H1 (cell line): ENCODE measurements around the gene OR5AP2. TPM values are rescaled to one million over a fixed set of nuclear protein-coding genes. Genes with fewer than 3 reads are reported as not detected.
"Not testable (repeated sequence)": the region's sequence is repeated elsewhere in the genome, so short reads cannot be mapped to it uniquely, and the experiment has no call there.

Experiments used
- CTCF ChIA-PET: fragments of 300-600 bp; sonication (Branson Sonifier 250); formaldehyde crosslinking; loops from one replicate; lab custom pipeline; 2021; ENCODE audit not compliant: partially characterized antibody; lab: Charles Lee
- POLR2A ChIA-PET: fragments of 300-600 bp; sonication (Branson Sonifier 250); formaldehyde crosslinking; loops from one replicate; lab custom pipeline; 2021; ENCODE audit warnings: inconsistent platforms; ENCODE audit not compliant: partially characterized antibody; lab: Charles Lee
- DNase-seq, 2 experiments: peaks; one replicate each; pipeline versions ENCODE4 v3.0.0 to v3.0.0-alpha.2; 2010 to 2022; ENCODE audit warnings: low spot score in 2 of 2, low read depth in 1 of 2, mixed read lengths in 1 of 2
- FAIRE-seq: peaks from 2 replicates; lab custom pipeline; 2011; peaks lifted over from hg19 to GRCh38; lab: Jason Lieb, UNC
- H2AFZ ChIP-seq: 2 replicates; pipeline ENCODE4 v1.8.1; 2012; ENCODE audit warnings: low read length, inconsistent platforms
- H2AK5ac ChIP-seq: 2 replicates; pipeline ENCODE4 v1.6.1; 2013; ENCODE audit warnings: low read depth, low read length
- H2BK120ac ChIP-seq: replicated peaks from 2 replicates; pipeline ENCODE3; 2013; ENCODE audit warnings: low read depth, low read length, inconsistent platforms
- H2BK12ac ChIP-seq: 2 replicates; pipeline ENCODE4 v1.6.1; 2013; ENCODE audit warnings: low read depth, low read length
- H2BK15ac ChIP-seq: 2 replicates; pipeline ENCODE4 v1.6.1; 2013; ENCODE audit warnings: low read length
- H2BK20ac ChIP-seq: 2 replicates; pipeline ENCODE4 v1.6.1; 2013; ENCODE audit warnings: low read length
- H2BK5ac ChIP-seq: 2 replicates; pipeline ENCODE4 v1.6.1; 2013; ENCODE audit warnings: low read depth, low read length
- H3K14ac ChIP-seq: 2 replicates; pipeline ENCODE4 v1.6.1; 2013; ENCODE audit warnings: inconsistent platforms; ENCODE audit not compliant: insufficient read length
- H3K18ac ChIP-seq: 2 replicates; pipeline ENCODE4 v1.6.1; 2013; ENCODE audit warnings: low read length; ENCODE audit errors: extremely low read depth
- H3K23ac ChIP-seq: 2 replicates; pipeline ENCODE4 v1.6.1; 2013; ENCODE audit warnings: inconsistent platforms; ENCODE audit not compliant: insufficient read length
- H3K23me2 ChIP-seq: 2 replicates; pipeline ENCODE4 v1.6.1; 2013; ENCODE audit warnings: low read depth, low read length
- H3K27ac ChIP-seq: 2 replicates; pipeline ENCODE4 v1.6.1; 2011; ENCODE audit warnings: low read depth, low read length, inconsistent platforms
- H3K27me3 ChIP-seq, 4 experiments: replicated peaks in 1 of 4; 1 replicate in 1 of 4; 2 replicates in 3 of 4; pipeline versions ENCODE4 v1.6.1 to v1.8.1; 2011 to 2013; ENCODE audit warnings: low read length in 3 of 4, mild to moderate bottlenecking in 3 of 4, inconsistent platforms in 2 of 4, mixed read lengths in 2 of 4, moderate library complexity in 1 of 4; ENCODE audit not compliant: control insufficient read depth in 3 of 4, insufficient read depth in 3 of 4; ENCODE audit errors: extremely low read depth in 1 of 4
- H3K36me3 ChIP-seq, 4 experiments: 2 replicates each; pipeline versions ENCODE4 v1.6.1 to v1.8.1; 2011 to 2013; ENCODE audit warnings: mild to moderate bottlenecking in 4 of 4, low read length in 3 of 4, moderate library complexity in 2 of 4, control low read depth in 1 of 4, inconsistent platforms in 1 of 4; ENCODE audit not compliant: insufficient read depth in 4 of 4, control insufficient read depth in 2 of 4
- H3K4ac ChIP-seq: replicated peaks from 2 replicates; pipeline ENCODE3; 2013; ENCODE audit warnings: low read length, low read depth, mixed read lengths, inconsistent platforms; ENCODE audit not compliant: insufficient read length
- H3K4me1 ChIP-seq, 4 experiments: replicated peaks in 1 of 4; 1 replicate in 1 of 4; 2 replicates in 3 of 4; pipeline versions ENCODE4 v1.6.1 to v1.8.1; 2011 to 2013; ENCODE audit warnings: low read length in 3 of 4, inconsistent platforms in 2 of 4, mixed read lengths in 1 of 4; ENCODE audit not compliant: insufficient read depth in 4 of 4, control insufficient read depth in 3 of 4
- H3K4me2 ChIP-seq, 2 experiments: 2 replicates each; pipeline versions ENCODE4 v1.6.1 to v1.8.1; 2011 to 2013; ENCODE audit warnings: low read depth in 2 of 2, low read length in 2 of 2, control low read depth in 1 of 2, inconsistent platforms in 1 of 2, mild to moderate bottlenecking in 1 of 2; ENCODE audit not compliant: insufficient read depth in 1 of 2
- H3K4me3 ChIP-seq, 4 experiments: fragments of 200-600, 300-600 bp in 1 of 4; sonication (generic), shearing (Covaris generic), sonication (Bioruptor Twin) in 1 of 4; 2 replicates each; pipeline versions ENCODE4 v1.5.1 to v1.8.1; 2011 to 2016; ENCODE audit warnings: low read length in 4 of 4, low read depth in 3 of 4, control low read depth in 2 of 4, inconsistent platforms in 2 of 4, mild to moderate bottlenecking in 2 of 4, mixed read lengths in 1 of 4, moderate library complexity in 1 of 4; ENCODE audit not compliant: insufficient read depth in 2 of 4; ENCODE audit errors: extremely low read depth in 1 of 4
- H3K56ac ChIP-seq: replicated peaks from 2 replicates; pipeline ENCODE3; 2013; ENCODE audit warnings: low read depth, mild to moderate bottlenecking, mixed read lengths, low read length, inconsistent platforms; ENCODE audit not compliant: insufficient read length
- H3K79me1 ChIP-seq: 2 replicates; pipeline ENCODE4 v1.6.1; 2013; ENCODE audit warnings: low read depth, low read length, control low read depth
- H3K79me2 ChIP-seq, 2 experiments: 2 replicates each; pipeline versions ENCODE4 v1.6.1 to v1.8.1; 2012 to 2013; ENCODE audit warnings: low read length in 2 of 2, mild to moderate bottlenecking in 2 of 2, inconsistent platforms in 1 of 2; ENCODE audit not compliant: insufficient read depth in 2 of 2, control insufficient read depth in 1 of 2
- H3K9ac ChIP-seq, 4 experiments: replicated peaks in 1 of 4; 1 replicate in 1 of 4; 2 replicates in 3 of 4; pipeline versions ENCODE4 v1.6.1 to v1.8.1; 2011 to 2013; ENCODE audit warnings: low read depth in 3 of 4, low read length in 3 of 4, control low read depth in 2 of 4, mild to moderate bottlenecking in 2 of 4, moderate library complexity in 2 of 4, inconsistent platforms in 1 of 4; ENCODE audit errors: extremely low read depth in 1 of 4
- H3K9me3 ChIP-seq, 2 experiments: 2 replicates each; pipeline versions ENCODE4 v1.6.1 to v1.8.1; 2012 to 2013; ENCODE audit warnings: mild to moderate bottlenecking in 2 of 2, moderate library complexity in 2 of 2, control low read depth in 1 of 2, inconsistent platforms in 1 of 2, low read depth in 1 of 2, low read length in 1 of 2, mixed read lengths in 1 of 2; ENCODE audit not compliant: insufficient read depth in 2 of 2
- H4K20me1 ChIP-seq, 2 experiments: replicated peaks in 1 of 2; 2 replicates each; pipeline versions ENCODE3 to v1.8.1; 2011 to 2013; ENCODE audit warnings: inconsistent platforms in 2 of 2, low read length in 2 of 2, mild to moderate bottlenecking in 1 of 2; ENCODE audit not compliant: insufficient read depth in 2 of 2, control insufficient read depth in 1 of 2
- H4K5ac ChIP-seq: 2 replicates; pipeline ENCODE4 v1.6.1; 2013; ENCODE audit warnings: low read length, low read depth, mixed read lengths, inconsistent platforms; ENCODE audit not compliant: insufficient read length
- H4K8ac ChIP-seq: 2 replicates; pipeline ENCODE4 v1.8.0; 2013; ENCODE audit warnings: mild to moderate bottlenecking, moderate library complexity, low read length, inconsistent platforms; ENCODE audit not compliant: insufficient read depth; ENCODE audit errors: extremely low read depth
- H4K91ac ChIP-seq: replicated peaks from 2 replicates; pipeline ENCODE3; 2013; ENCODE audit warnings: low read length, mixed read lengths, inconsistent platforms; ENCODE audit not compliant: insufficient read length
- CTBP2 ChIP-seq: IDR thresholded peaks from 2 replicates; pipeline ENCODE4 v1.7.0; 2011; ENCODE audit warnings: borderline replicate concordance, mild to moderate bottlenecking, moderate library complexity, mixed read lengths, low read length; ENCODE audit not compliant: insufficient read depth, insufficient read length
- WGBS, 2 experiments: shearing (Covaris generic) in 1 of 2; methylation state at CpG; one replicate each; pipeline versions ENCODE4 v1.1.6 to v1.1.7; 2013 to 2015; ENCODE audit warnings: low lambda C conversion rate in 2 of 2, mixed read lengths in 2 of 2, inconsistent platforms in 1 of 2, low coverage in 1 of 2, missing lambda C conversion rate in 1 of 2; ENCODE audit not compliant: insufficient replicate concordance in 2 of 2, insufficient coverage in 1 of 2, insufficient read length in 1 of 2; ENCODE audit errors: extremely low coverage in 1 of 2, missing lambda C conversion rate in 1 of 2; 5-methylcytosine and 5-hydroxymethylcytosine counted together
- polyA plus RNA-seq, 7 experiments: library from polyadenylated mRNA; depleted of rRNA in 3 of 7; stranded (reverse) in 5 of 7; unstranded in 2 of 7; fragments of >200 nt in 5 of 7; fragments of 200-250 nt in 2 of 7; gene quantifications; 1 replicate in 5 of 7; 2 replicates in 1 of 7; 4 replicates in 1 of 7; pipeline versions ENCODE4 v1.2.1 to v1.2.3, GENCODE V29; 2011 to 2013; ENCODE audit warnings: missing spikeins in 2 of 7, mixed read lengths in 2 of 7
- total RNA-seq: library from RNA; stranded (reverse); fragmentation: NEBNext Ultra II Directional; extraction: Animal tissue kit (Norgen Biotek cat#: 25700); gene quantifications from 2 replicates; pipeline ENCODE4 v1.2.1, GENCODE V29; 2021

The OR5AP2 gene
- total and polyA plus RNA-seq, 2 of the 8 experiments (the other 6 are each of a cell fraction or from before 2014, with no cell fraction given): not detected

GRCh38 chr11:56642339-56642738, at the start of gene OR5AP2 (continued):
- TF ChIP-seq CTBP2: no peak

- H2BK12ac ChIP-seq, H3K36me3 ChIP-seq, H3K79me1 ChIP-seq, H2BK20ac ChIP-seq, H2AFZ ChIP-seq, H3K4ac ChIP-seq, H3K18ac ChIP-seq, H3K56ac ChIP-seq, H3K27ac ChIP-seq, H3K23me2 ChIP-seq, H3K4me1 ChIP-seq, H2BK15ac ChIP-seq, H3K79me2 ChIP-seq, H3K14ac ChIP-seq, POLR2A ChIA-PET, H4K8ac ChIP-seq, H3K9me3 ChIP-seq, H2BK120ac ChIP-seq, H4K20me1 ChIP-seq, H3K23ac ChIP-seq, H3K4me3 ChIP-seq, H3K9ac ChIP-seq, H4K5ac ChIP-seq, H3K27me3 ChIP-seq, H3K4me2 ChIP-seq, H2AK5ac ChIP-seq, CTCF ChIA-PET, H4K91ac ChIP-seq, DNase-seq, H2BK5ac ChIP-seq: not testable (repeated sequence)
- peak; percentile 83 for FAIRE-seq
- 100% methylated on average over 3 of the region's 3 CpGs; no CpG with 5 or more reads in 1 of the 2 experiments for WGBS, 2 experiments
Measured at GRCh38 chr11:56691179-56691578, 48.9 kb upstream of the OR5AP2 start.
